HepG2 (cell line): ENCODE data around the gene TIMM23. TPM values are rescaled to one million over a fixed set of nuclear protein-coding genes. Genes with fewer than 3 reads are reported as not detected.
A peak's percentile ranks its signal among the peaks of the same experiment; 100 is the strongest.

ENCODE experiments used
- CCDC6 ChIP-seq: sonication (generic); formaldehyde crosslinking; IDR thresholded peaks from 2 replicates; pipeline ENCODE4 v1.8.1; 2022; ENCODE audit warnings: mild to moderate bottlenecking, missing genetic modification reagents, moderate library complexity
- FOXO4 ChIP-seq: sonication (generic); formaldehyde crosslinking; conservative IDR thresholded peaks from 2 replicates; pipeline ENCODE4 v1.8.1; 2023; ENCODE audit warnings: missing genetic modification reagents
- HNRNPLL ChIP-seq: fragments of 200-400 bp; formaldehyde crosslinking; IDR thresholded peaks from 2 replicates; pipeline ENCODE4 v1.6.1; 2017; ENCODE audit warnings: mild to moderate bottlenecking, low read depth, low read length; ENCODE audit not compliant: poor library complexity, severe bottlenecking
- HOXA5 ChIP-seq: sonication (generic); formaldehyde crosslinking; IDR thresholded peaks from 2 replicates; pipeline ENCODE4 v1.4.0; 2020; ENCODE audit warnings: missing genetic modification reagents
- KLF6 ChIP-seq: IDR thresholded peaks from 2 replicates; pipeline ENCODE4 v1.8.0; 2016; ENCODE audit warnings: missing biosample characterization, missing genetic modification reagents
- MEF2D ChIP-seq: sonication (generic); formaldehyde crosslinking; IDR thresholded peaks from 2 replicates; pipeline ENCODE4 v1.5.1; 2020; ENCODE audit warnings: mild to moderate bottlenecking, missing genetic modification reagents
- SNAPC4 ChIP-seq: sonication (generic); formaldehyde crosslinking; IDR thresholded peaks from 2 replicates; pipeline ENCODE4 v1.4.0; 2020; ENCODE audit warnings: mild to moderate bottlenecking, missing genetic modification reagents
- TBP ChIP-seq: sonication (generic); formaldehyde crosslinking; IDR thresholded peaks from 2 replicates; pipeline ENCODE4 v1.5.0; 2020; ENCODE audit warnings: missing genetic modification reagents
- TIGD3 ChIP-seq: sonication (generic); formaldehyde crosslinking; IDR thresholded peaks from 2 replicates; pipeline ENCODE4 v1.5.1; 2020; ENCODE audit warnings: mild to moderate bottlenecking, missing genetic modification reagents, borderline replicate concordance
- ZNF264 ChIP-seq: sonication (generic); formaldehyde crosslinking; IDR thresholded peaks from 2 replicates; pipeline ENCODE4 v1.4.0; 2020; ENCODE audit warnings: missing genetic modification reagents
- ZNF318 ChIP-seq: sonication (generic); formaldehyde crosslinking; IDR thresholded peaks from 2 replicates; pipeline ENCODE4 v1.4.0; 2020; ENCODE audit warnings: mild to moderate bottlenecking, missing genetic modification reagents
- ZNF776 ChIP-seq: sonication (generic); formaldehyde crosslinking; IDR thresholded peaks from 2 replicates; pipeline ENCODE4 v1.4.0; 2020; ENCODE audit warnings: mild to moderate bottlenecking, missing genetic modification reagents
- polyA plus RNA-seq, 8 experiments: library from polyadenylated mRNA; depleted of rRNA in 3 of 8; stranded (reverse) in 7 of 8; unstranded in 1 of 8; fragments of >200 nt; fragmentation: Illumina TruSeq in 4 of 8; extraction: Trizol in 4 of 8; gene quantifications; 2 replicates each; pipeline versions ENCODE4 v1.2.1 to v1.2.3, GENCODE V29; 2011 to 2016; ENCODE audit warnings: low read depth in 4 of 8, missing spikeins in 1 of 8, mixed read lengths in 1 of 8; ENCODE audit not compliant: insufficient read depth in 1 of 8
- total RNA-seq, 5 experiments: library from RNA; depleted of rRNA; stranded (reverse); fragments of >200 nt; fragmentation: Illumina TruSeq; extraction: Trizol; gene quantifications; 2 replicates each; pipeline ENCODE4 v1.2.3, GENCODE V29; 2016; ENCODE audit warnings: low read depth in 1 of 5

The TIMM23 gene
- total and polyA plus RNA-seq, 2 of the 13 experiments (the other 11 are each of a cell fraction or from before 2014, with no cell fraction given), result 80.2 to 98.6 TPM

GRCh38 chr10:46022978-46023702, 50.9 kb downstream of the TIMM23 start (continued):
- TF ChIP-seq SNAPC4 (CRISPR knock-in tag) (0 out of 2 replicates have a peak, but pooled peaks have one; percentile 38), TBP (no peak), TIGD3 (CRISPR knock-in tag) (0 out of 2 replicates have a peak, but pooled peaks have one; percentile 64), KLF6 (peak; percentile 87; the same call in 1 of the 2 replicates), HNRNPLL (no peak), MEF2D (peak; percentile 90), ZNF776 (CRISPR knock-in tag) (no peak), ZNF264 (peak; percentile 80), ZNF318 (no peak), HOXA5 (CRISPR knock-in tag) (peak; percentile 93), CCDC6 (CRISPR knock-in tag) (peak; percentile 91; the same call in 1 of the 2 replicates), FOXO4 (CRISPR knock-in tag) (no peak)
